HL-60/S4 (cell line): ENCODE measurements around the gene SLC16A3.

Source experiments
- in situ Hi-C: fragments of 300-500 bp; cut with MboI; formaldehyde crosslinking; loops from 2 replicates; pipeline ENCODE4 v1.14.3; 2022; ENCODE audit warnings: low sequenced_read_pairs

Gene SLC16A3

GRCh38 chr17:82235056-82235774, 6.4 kb downstream of the SLC16A3 start:
- in situ Hi-C loops = no loop called here

- in situ Hi-C loops = no loop called here
Measured at GRCh38 chr17:82235775-82236141, 6.9 kb downstream of the SLC16A3 start.

GRCh38 chr17:82236142-82236971, 7.5 kb downstream of the SLC16A3 start:
- in situ Hi-C loops = no loop called here

GRCh38 chr17:82237083-82237745, 8.4 kb downstream of the SLC16A3 start:
- in situ Hi-C loops = no loop called here

- in situ Hi-C loops = no loop called here
Measured at GRCh38 chr17:82237746-82238471, 9.1 kb downstream of the SLC16A3 start.

- in situ Hi-C loops = no loop called here
Measured at GRCh38 chr17:82238472-82239201, 9.8 kb downstream of the SLC16A3 start.

GRCh38 chr17:82239401-82239925, 10.6 kb downstream of the SLC16A3 start:
- in situ Hi-C loops = no loop called here

GRCh38 chr17:82239926-82240505, 11.2 kb downstream of the SLC16A3 start:
- in situ Hi-C loops = loop anchor here (10.0 kb wide), 1 partner anchor 85 kb away; no protein-coding TSS in a partner anchor

- in situ Hi-C loops = loop anchor here (10.0 kb wide), 1 partner anchor 84 kb away; no protein-coding TSS in a partner anchor
Measured at GRCh38 chr17:82240506-82241182, 11.8 kb downstream of the SLC16A3 start.

GRCh38 chr17:82241183-82241925, 12.5 kb downstream of the SLC16A3 start:
- in situ Hi-C loops = loop anchor here (10.0 kb wide), 1 partner anchor 83 kb away; no protein-coding TSS in a partner anchor

- in situ Hi-C loops = loop anchor here (10.0 kb wide), 1 partner anchor 83 kb away; no protein-coding TSS in a partner anchor
Measured at GRCh38 chr17:82241926-82242697, 13.3 kb downstream of the SLC16A3 start.

GRCh38 chr17:82242698-82242976, 13.8 kb downstream of the SLC16A3 start:
- in situ Hi-C loops = loop anchor here (10.0 kb wide), 1 partner anchor 82 kb away; no protein-coding TSS in a partner anchor

GRCh38 chr17:82242977-82243647, 14.3 kb downstream of the SLC16A3 start:
- in situ Hi-C loops = loop anchor here (10.0 kb wide), 1 partner anchor 82 kb away; no protein-coding TSS in a partner anchor

- in situ Hi-C loops = loop anchor here (10.0 kb wide), 1 partner anchor 81 kb away; no protein-coding TSS in a partner anchor
Measured at GRCh38 chr17:82243648-82244412, 15.0 kb downstream of the SLC16A3 start.

- in situ Hi-C loops = loop anchor here (10.0 kb wide), 1 partner anchor 80 kb away; no protein-coding TSS in a partner anchor
Measured at GRCh38 chr17:82244413-82245133, 15.7 kb downstream of the SLC16A3 start.
